Effector CD4-positive, alpha-beta T cell (primary cell): Measurements from ENCODE around the gene PEAK3.

ENCODE experiments used
- DNase-seq: peaks from one replicate; pipeline ENCODE4 v3.0.0-alpha.2; 2020

The PEAK3 gene

GRCh38 chr19:2249880-2250765, 31.9 kb downstream of the PEAK3 start:
- no peak for DNase-seq

GRCh38 chr19:2249010-2249866, 32.7 kb downstream of the PEAK3 start, which contains the start of gene AMH:
TSS of gene AMH (plus strand) at chr19:2249323. CDS start at chr19:2249333, 10 bp downstream.
- no peak for DNase-seq

- no peak for DNase-seq
Measured at GRCh38 chr19:2248136-2249009, 33.6 kb downstream of the PEAK3 start.

- DNase-seq: no peak
Measured at GRCh38 chr19:2247433-2248101, 34.4 kb downstream of the PEAK3 start.

- DNase-seq: no peak
Measured at GRCh38 chr19:2246801-2247361, 35.1 kb downstream of the PEAK3 start.

- no peak for DNase-seq
Measured at GRCh38 chr19:2246014-2246620, 35.9 kb downstream of the PEAK3 start.

- DNase-seq: no peak
Measured at GRCh38 chr19:2245273-2245672, 36.7 kb downstream of the PEAK3 start.

GRCh38 chr19:2244486-2244885, 37.5 kb downstream of the PEAK3 start:
- no peak for DNase-seq

GRCh38 chr19:2244125-2244411, 37.9 kb downstream of the PEAK3 start:
- no peak for DNase-seq

GRCh38 chr19:2243274-2244124, 38.5 kb downstream of the PEAK3 start:
- no peak for DNase-seq

- DNase-seq: no peak
Measured at GRCh38 chr19:2242816-2243215, 39.2 kb downstream of the PEAK3 start.

- DNase-seq: no peak
Measured at GRCh38 chr19:2242092-2242537, 39.9 kb downstream of the PEAK3 start.

- no peak for DNase-seq
Measured at GRCh38 chr19:2240881-2241760, 40.9 kb downstream of the PEAK3 start.

GRCh38 chr19:2239771-2240770, 41.9 kb downstream of the PEAK3 start:
- DNase-seq: no peak

- DNase-seq: no peak
Measured at GRCh38 chr19:2239173-2239572, 42.8 kb downstream of the PEAK3 start.

- no peak for DNase-seq
Measured at GRCh38 chr19:2237869-2238153, 44.2 kb downstream of the PEAK3 start.

- DNase-seq: no peak
Measured at GRCh38 chr19:2237051-2237868, 44.7 kb downstream of the PEAK3 start.
